ENCODE results near the gene AKT1S1.
A peak's percentile ranks its signal among the peaks of the same experiment; 100 is the strongest.

AKT1S1 gene

GRCh38 chr19:49907745-49908446, 30.7 kb upstream of the AKT1S1 start:
- DNase-seq = no peak

- no peak for DNase-seq
Measured at GRCh38 chr19:49906879-49907564, 29.9 kb upstream of the AKT1S1 start.

- DNase-seq = no peak
Measured at GRCh38 chr19:49904136-49904535, 27.0 kb upstream of the AKT1S1 start.

GRCh38 chr19:49896863-49897621, 19.9 kb upstream of the AKT1S1 start, which contains the start of gene IL4I1:
IL4I1 (minus strand) TSS chr19:49896887; CDS start chr19:49896160, 727 bp downstream.
- no peak for DNase-seq

DNA sequence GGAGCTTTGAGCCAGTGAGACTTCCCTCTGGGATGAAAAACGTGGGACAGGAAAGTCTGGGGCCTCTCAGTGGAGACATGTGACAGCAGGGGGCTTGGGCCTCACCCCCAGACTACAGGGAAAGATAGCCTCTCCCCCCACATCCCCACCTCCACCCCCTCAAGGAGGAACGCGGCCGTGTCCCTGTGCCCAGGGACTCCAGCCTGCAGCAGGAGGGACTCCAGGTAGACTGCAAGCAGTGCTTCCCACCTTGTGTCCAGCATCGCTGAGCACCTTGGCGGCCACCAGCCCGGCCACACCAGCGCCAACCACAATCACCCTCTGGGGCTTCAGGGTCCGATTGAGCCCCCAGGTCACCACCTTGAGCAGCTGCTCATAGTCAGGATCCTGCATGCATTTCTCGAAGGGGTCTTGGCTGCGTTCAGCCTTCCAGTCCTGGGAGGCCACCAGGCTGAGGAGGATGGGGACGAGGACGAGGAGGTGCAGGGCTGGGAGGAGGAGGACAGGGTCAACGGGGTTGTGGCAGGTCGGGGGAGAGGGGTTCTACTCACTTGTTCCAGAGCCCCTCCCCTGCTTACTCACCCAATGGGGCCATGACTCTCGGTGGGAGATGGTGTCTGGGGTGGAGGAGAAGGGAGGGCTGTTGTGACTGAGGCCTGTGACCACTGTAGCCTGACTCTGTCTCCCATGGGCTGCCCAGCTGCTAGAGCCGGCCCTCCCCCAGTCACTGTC, 18.6 kb upstream of the AKT1S1 start:
- no peak for DNase-seq

GRCh38 chr19:49894879-49895565, 17.9 kb upstream of the AKT1S1 start:
- DNase-seq = no peak

DNA sequence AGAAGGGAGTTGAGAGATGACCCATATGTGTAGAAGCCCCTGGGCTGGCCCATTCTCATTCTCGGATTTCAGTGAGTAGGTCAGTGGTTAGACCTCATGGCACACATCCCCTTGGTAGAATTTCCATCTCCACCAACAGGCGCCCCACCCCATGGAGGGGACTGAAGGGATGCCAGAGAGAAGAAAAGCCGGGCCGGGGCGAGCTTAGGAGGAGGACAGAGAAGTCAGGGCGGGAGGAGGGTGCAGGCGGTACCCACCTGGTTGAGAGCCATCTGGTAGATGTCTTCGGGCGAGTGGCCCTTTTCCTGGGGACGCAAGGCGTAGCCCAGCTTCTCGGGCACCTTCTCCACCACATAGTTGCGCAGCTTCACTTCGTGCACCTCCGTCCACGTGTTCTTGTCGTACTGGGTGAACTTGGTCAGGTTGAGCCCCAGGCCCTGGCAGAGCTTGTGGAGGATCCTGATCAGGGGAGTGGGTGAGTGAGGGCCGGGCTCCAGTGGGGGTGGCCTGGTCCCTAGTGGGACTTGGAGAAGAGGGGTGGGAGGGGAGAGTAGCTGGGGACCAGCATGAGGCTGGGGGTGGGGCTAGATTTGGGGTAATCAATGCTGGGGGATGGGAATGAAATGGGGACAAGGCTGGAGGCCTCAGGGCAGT, 17.0 kb upstream of the AKT1S1 start:
- no peak for DNase-seq

DNA sequence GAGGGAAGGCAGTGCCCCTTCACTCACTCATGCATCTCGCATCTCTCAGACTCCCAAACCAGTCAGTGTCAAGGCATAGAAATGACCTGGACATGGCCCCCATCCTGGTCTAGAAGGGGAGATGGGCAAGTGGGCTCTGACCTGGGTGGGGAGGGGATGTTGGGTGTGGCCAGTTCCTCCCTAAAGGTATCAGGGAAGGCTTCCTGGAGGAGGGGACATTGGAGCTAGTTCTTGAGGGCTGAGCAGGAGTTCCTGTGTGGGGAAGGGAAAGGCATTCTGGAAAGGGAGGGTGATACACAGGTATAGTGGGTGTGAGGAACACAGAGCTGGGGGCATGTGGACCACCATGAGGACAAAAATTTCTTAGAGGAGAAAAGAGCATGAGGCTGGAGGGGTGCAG, 15.6 kb upstream of the AKT1S1 start:
- no peak for DNase-seq

DNA sequence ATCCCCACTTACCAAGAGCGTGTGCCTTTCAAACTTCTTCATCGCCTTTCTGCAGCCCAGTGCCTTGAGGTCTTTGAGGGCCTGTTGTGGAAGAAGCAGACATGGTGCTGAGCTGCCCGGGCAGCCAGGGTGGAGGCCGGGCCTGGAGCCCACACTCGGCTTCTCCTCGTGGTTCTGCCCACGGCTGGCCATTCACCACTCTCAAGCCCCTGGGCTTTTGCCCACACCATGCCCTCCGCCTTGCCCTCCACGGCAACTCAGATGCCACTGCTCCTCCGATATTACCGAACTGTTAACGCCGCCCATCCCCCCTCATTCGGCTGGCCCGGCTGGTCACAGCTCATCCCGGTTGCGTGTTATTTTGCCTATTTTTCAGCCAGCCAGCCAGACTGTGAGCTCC, 14.2 kb upstream of the AKT1S1 start:
- no peak for DNase-seq

- DNase-seq = peak; percentile 35
Measured at GRCh38 chr19:49890349-49891311, 13.5 kb upstream of the AKT1S1 start.

DNA sequence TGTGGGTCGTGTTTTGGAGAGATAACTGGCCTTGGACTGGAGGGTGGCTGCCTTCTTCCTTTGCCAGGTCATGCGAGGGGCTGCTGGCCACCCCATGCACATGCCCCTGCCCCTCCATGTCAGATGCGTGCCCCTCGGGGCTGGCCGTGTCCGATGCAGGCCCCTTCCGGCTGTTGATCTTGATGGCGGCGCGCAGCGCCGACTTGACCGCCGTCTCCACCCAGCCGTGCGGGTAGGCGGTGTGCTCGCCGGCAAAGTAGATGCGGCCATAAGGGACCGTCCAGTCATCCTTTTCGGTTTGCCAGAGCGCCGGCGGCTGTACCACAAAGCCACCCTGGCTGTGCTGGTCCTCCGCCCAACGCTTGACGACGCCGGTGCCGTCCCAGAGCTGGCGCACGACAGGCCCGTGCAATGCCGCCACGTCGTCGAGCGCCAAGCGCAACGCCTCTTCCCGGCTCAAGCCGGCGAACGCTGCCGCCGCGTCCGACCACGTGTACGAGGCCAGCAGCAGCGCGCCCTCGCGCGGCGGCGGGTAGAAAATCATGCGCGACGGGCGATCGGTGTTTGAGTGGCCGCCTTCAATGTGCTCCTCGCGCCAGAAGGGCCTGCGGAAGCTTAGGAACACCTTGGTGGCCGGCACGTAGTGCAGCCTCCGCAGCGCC, 12.7 kb upstream of the AKT1S1 start:
- DNase-seq = peak; percentile 51

GRCh38 chr19:49889038-49889686, 12.0 kb upstream of the AKT1S1 start:
- DNase-seq = no peak

- DNase-seq = no peak
Measured at GRCh38 chr19:49888510-49888824, 11.3 kb upstream of the AKT1S1 start.

DNA sequence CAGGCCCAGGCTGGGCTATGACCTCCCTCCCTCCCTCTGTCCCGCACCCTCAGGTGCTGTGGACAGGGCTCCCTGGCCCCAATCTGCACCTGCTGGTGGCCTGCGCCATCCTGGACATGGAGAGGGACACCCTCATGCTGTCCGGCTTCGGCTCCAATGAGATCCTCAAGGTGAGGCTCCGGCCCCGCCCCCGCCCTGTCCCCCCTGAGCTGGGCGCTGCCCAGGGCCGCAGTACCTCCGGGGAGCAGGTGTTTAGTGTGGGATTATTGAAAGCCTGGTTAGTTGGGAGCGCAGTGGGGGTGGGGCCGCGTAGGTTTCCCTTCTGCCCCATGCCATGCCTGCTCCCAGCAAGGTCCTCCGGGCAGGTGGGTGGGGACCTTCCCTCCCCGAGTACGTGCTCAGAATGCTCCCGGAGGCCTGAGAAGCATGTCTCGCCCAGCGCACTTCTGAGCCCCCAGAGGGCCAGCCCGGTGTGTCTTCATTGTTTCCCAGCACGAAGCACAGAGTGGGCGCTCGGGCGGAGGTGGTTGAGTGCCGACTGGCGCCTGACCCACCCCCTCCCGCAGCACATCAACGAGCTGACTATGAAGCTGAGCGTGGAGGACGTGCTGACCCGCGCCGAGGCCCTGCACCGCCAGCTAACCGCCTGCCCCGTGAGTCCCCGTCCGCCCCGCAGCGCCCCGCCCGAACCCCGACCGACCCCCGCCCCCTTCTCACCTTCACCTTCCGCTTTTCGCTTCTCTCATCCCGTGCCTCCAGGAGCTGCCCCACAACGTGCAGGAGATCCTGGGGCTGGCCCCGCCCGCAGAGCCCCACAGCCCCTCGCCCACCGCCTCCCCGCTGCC, 10.7 kb upstream of the AKT1S1 start:
- no peak for DNase-seq

GRCh38 chr19:49887037-49887664, 10.0 kb upstream of the AKT1S1 start:
- DNase-seq = no peak

- DNase-seq = no peak
Measured at GRCh38 chr19:49884760-49885159, 7.6 kb upstream of the AKT1S1 start.

DNA sequence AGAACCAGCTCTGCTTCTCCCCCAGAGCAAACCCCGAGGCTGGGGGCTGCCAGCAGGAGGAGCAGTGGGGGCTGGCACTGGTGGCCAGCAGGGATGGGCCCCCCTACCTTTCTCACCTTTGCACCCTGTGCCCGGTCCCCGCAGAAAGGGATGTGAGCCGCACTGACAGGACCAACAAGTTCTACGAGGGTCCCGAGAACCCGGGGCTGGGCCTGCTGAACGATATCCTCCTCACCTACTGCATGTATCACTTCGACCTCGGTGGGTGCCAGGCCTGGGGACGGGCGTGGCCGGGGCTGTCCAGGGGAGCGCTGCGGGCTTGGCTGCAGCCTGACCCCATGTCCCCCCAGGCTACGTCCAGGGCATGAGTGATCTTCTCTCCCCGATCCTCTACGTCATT, 7.0 kb upstream of the AKT1S1 start:
- no peak for DNase-seq

DNA sequence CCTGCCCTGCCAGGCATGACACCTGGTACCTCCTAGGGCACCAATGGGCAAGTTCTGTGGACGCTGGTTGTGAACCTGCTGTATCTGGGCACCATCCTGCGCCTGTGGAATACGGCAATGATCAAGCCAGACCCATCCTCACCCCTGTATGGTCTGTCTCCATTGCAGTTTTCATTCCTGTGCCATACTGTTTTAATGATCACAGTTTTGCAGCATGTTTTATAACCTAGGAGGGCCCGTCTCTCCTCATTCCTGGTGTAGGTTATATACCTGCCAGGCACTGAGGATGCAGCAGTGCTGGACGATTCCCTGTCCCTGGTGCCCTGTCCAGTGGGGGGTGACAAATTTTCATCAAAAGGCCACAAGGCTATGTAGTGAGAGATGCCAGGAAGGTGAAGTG, 5.9 kb upstream of the AKT1S1 start:
- no peak for DNase-seq

All from NCI-H1092 treated with DMSO at 0.1 percent for 48 hours (cell line).